ENCODE results near the gene R3HDM1.

DNA sequence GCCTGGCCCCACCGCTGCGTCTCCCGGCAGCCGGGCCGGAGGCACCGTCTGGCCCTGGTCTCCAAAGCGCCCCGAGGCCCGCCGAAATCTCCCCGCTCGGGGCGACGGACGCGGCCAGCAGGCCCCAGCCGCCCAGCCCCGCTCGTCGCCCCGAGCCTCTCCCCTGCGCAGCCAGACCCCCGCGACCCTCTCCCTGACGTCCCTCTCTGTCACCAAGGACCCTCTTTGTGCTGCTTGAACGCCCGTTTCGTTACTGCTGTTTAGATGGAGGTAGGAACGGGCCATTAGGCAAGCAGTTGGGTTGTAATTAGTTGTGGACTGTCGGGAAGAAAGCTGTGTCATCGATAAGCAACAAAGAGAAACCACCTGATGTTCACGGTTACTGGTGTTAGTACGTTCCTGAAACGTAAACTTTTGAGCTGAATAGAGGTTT is 211.1 kb downstream of the R3HDM1 start:
- TF ChIP-seq CTCF (IDR thresholded peaks at IDR 0.05) (no peak), POLR2A (IDR thresholded peaks at IDR 0.05) (peak; percentile 54 to 88)
